22Rv1 (cell line): ENCODE data around the gene DENND2A.

Experiments used
- ZFX ChIP-seq: fragments of 450-650 bp; IDR thresholded peaks from 2 replicates; pipeline ENCODE4 v1.6.1; 2017; ENCODE audit warnings: antibody characterized with exemption, borderline replicate concordance
- TF ChIP-seq, protein P1 (sequence below): fragments of 450-650 bp; IDR thresholded peaks from 2 replicates; pipeline ENCODE4 v1.5.1; 2017; ENCODE audit warnings: mild to moderate bottlenecking

DNA sequence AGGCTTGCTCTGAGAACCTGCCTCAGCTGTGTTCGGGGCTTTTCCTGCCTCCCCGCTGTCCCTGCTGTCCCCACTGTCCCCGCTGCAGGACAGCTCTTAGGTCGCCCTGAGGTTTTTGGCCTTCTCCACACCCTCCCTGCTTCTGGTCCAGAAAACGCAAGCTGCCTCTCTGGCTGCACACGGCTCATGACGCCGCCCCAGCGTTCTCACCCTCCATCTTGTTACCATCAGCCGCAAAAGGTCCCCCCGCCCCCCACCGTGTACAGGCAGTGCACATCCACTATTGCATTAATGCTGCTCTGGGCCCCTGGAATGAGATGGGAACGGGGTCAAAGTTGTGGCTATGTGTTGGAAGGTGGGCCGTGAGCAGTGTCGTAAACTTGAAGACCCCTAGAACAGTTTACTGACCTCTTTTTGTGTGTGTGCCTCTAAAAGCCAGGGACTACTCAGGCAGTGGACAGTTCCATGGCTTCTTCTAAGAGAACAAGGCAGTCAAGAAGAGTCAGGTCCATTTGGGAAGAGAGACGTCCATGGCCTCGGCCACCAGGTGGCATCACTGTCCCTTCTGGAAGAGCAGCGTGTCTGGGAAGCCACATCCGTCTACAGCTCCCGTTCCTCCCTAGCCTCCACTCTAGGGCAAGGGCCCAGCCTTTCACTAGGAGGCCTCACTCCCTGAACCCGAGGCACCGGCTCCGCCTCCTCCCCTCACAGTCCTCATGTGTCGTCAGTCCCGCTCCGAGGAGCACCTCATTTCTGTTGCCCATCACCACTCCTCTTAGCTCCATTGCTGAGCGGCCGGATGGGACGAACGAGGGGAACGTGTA, 122.9 kb downstream of the DENND2A start:
- TF ChIP-seq, protein P1, sequence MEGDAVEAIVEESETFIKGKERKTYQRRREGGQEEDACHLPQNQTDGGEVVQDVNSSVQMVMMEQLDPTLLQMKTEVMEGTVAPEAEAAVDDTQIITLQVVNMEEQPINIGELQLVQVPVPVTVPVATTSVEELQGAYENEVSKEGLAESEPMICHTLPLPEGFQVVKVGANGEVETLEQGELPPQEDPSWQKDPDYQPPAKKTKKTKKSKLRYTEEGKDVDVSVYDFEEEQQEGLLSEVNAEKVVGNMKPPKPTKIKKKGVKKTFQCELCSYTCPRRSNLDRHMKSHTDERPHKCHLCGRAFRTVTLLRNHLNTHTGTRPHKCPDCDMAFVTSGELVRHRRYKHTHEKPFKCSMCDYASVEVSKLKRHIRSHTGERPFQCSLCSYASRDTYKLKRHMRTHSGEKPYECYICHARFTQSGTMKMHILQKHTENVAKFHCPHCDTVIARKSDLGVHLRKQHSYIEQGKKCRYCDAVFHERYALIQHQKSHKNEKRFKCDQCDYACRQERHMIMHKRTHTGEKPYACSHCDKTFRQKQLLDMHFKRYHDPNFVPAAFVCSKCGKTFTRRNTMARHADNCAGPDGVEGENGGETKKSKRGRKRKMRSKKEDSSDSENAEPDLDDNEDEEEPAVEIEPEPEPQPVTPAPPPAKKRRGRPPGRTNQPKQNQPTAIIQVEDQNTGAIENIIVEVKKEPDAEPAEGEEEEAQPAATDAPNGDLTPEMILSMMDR = peak; percentile 96
- no peak for TF ChIP-seq ZFX
